GM12874 (cell line): ENCODE data around the gene SLAIN2.

ENCODE experiments used
- CTCF ChIP-seq: IDR thresholded peaks from 2 replicates; pipeline ENCODE4 v1.5.1; 2011; ENCODE audit warnings: low read depth, mild to moderate bottlenecking, control low read depth, low read length, moderate library complexity; ENCODE audit not compliant: insufficient read depth

Gene SLAIN2

GRCh38 chr4:48470570-48470969 lies 129.2 kb downstream of the SLAIN2 start:
- no peak for TF ChIP-seq CTCF

- TF ChIP-seq CTCF, result no peak
These were observed 131.5 kb downstream of the SLAIN2 start for GRCh38 chr4:48472794-48473193.

GRCh38 chr4:48475770-48476169 lies 134.4 kb downstream of the SLAIN2 start:
- no peak for TF ChIP-seq CTCF
